PC-9 (cell line): ENCODE results near the gene PPHLN1. TPM values are rescaled to one million over a fixed set of nuclear protein-coding genes. Genes with fewer than 3 reads are reported as not detected.

Experiments used
- BruUV-seq: library from RNA; stranded (reverse); fragments of 400-500 nt; replicated peaks from 2 replicates; lab custom pipeline; 2021; lab: Mats Ljungman, UMichigan
- CTCF ChIA-PET: fragments of 300-600 bp; sonication (Branson Sonifier 250); formaldehyde crosslinking; loops from one replicate; lab custom pipeline; 2022; ENCODE audit warnings: antibody characterized with exemption; lab: Charles Lee
- POLR2A ChIA-PET: fragments of 300-600 bp; sonication (Branson Sonifier 250); formaldehyde crosslinking; loops from one replicate; lab custom pipeline; 2022; ENCODE audit warnings: antibody characterized with exemption; ENCODE audit not compliant: unreplicated experiment; lab: Charles Lee
- DNase-seq, 2 experiments: peaks; one replicate each; pipeline versions ENCODE4 v3.0.0 to v3.0.0-alpha.2; 2015 to 2022; ENCODE audit warnings: mixed read lengths in 1 of 2
- H2AFZ ChIP-seq: fragments of 200-600 bp; sonication (generic); 2 replicates; pipeline ENCODE4 v1.8.1; 2017; ENCODE audit warnings: antibody characterized with exemption
- H3F3A ChIP-seq: fragments of 200-600 bp; sonication (generic); 2 replicates; pipeline ENCODE4 v1.8.1; 2017; ENCODE audit warnings: antibody characterized with exemption, mild to moderate bottlenecking, low read depth; ENCODE audit not compliant: insufficient read depth
- H3K27ac ChIP-seq: fragments of 200-600 bp; sonication (generic); 2 replicates; pipeline ENCODE4 v1.6.1; 2016; ENCODE audit warnings: mixed run types
- H3K27me3 ChIP-seq: fragments of 200-600 bp; sonication (generic); 2 replicates; pipeline ENCODE4 v1.6.1; 2016; ENCODE audit warnings: low read depth, mixed run types; ENCODE audit not compliant: insufficient read depth
- H3K36me3 ChIP-seq: fragments of 200-600 bp; sonication (generic); 2 replicates; pipeline ENCODE4 v1.6.1; 2016; ENCODE audit warnings: low read depth, mixed run types
- H3K4me1 ChIP-seq: fragments of 200-600 bp; sonication (generic); replicated peaks from 2 replicates; pipeline ENCODE4 v1.6.1; 2016; ENCODE audit warnings: mixed run types; ENCODE audit not compliant: insufficient read depth
- H3K4me2 ChIP-seq: fragments of 200-600 bp; sonication (generic); 2 replicates; pipeline ENCODE4 v1.6.1; 2017; ENCODE audit warnings: mixed run types
- H3K4me3 ChIP-seq: fragments of 200-600 bp; sonication (generic); 2 replicates; pipeline ENCODE4 v1.6.1; 2016; ENCODE audit warnings: mixed run types
- H3K79me2 ChIP-seq: fragments of 200-600 bp; sonication (generic); 2 replicates; pipeline ENCODE4 v1.6.1; 2017; ENCODE audit warnings: low read depth, mixed run types
- H3K9me2 ChIP-seq: fragments of 200-600 bp; sonication (generic); 2 replicates; pipeline ENCODE4 v1.8.1; 2017; ENCODE audit warnings: mild to moderate bottlenecking; ENCODE audit not compliant: insufficient read depth
- H3K9me3 ChIP-seq: fragments of 200-600 bp; sonication (generic); 2 replicates; pipeline ENCODE4 v1.8.1; 2016; ENCODE audit warnings: low read depth; ENCODE audit not compliant: insufficient read depth
- H4K20me1 ChIP-seq: fragments of 200-600 bp; sonication (generic); 2 replicates; pipeline ENCODE4 v1.8.1; 2017; ENCODE audit not compliant: insufficient read depth
- CTCF ChIP-seq: fragments of 200-600 bp; sonication (generic); conservative IDR thresholded peaks from 2 replicates; pipeline ENCODE4 v1.6.1; 2017; ENCODE audit warnings: mixed run types, antibody characterized with exemption, mild to moderate bottlenecking, moderate library complexity
- EZH2 ChIP-seq: fragments of 200-600 bp; sonication (generic); IDR thresholded peaks from 2 replicates; pipeline ENCODE4 v1.8.0; 2017; ENCODE audit warnings: antibody characterized with exemption, low read depth
- intact Hi-C: fragments of 100-400 bp; cut with micrococcal nuclease; formaldehyde crosslinking; loops from one replicate; pipeline ENCODE4 v1.10.0; 2022; ENCODE audit not compliant: unreplicated experiment
- total RNA-seq: library from RNA; stranded (reverse); gene quantifications from 2 replicates; pipeline ENCODE4 v1.2.3, GENCODE V29; 2021

PPHLN1 gene
- total RNA-seq, 1 experiment from 2014 or later: 61.9 TPM

- Histone ChIP-seq H3K4me2 (no peak overlapping the region), H3K9me2 (no peaks in the 10 kb centered on the region), H4K20me1 (peaks cover 5% of the 10 kb centered on the region; the same call in 1 of the 2 replicates), H3K27me3 (no peaks in the 10 kb centered on the region), H3K4me1 (no peaks in the 10 kb centered on the region), H3K4me3 (no peak overlapping the region), H3K79me2 (no peaks in the 10 kb centered on the region), H3K27ac (no peak overlapping the region), H3F3A (no peaks in the 10 kb centered on the region), H2AFZ (no peak overlapping the region), H3K36me3 (peaks cover 5% of the 10 kb centered on the region; the same call in 1 of the 2 replicates), H3K9me3 (no peaks in the 10 kb centered on the region)
- BruUV-seq: no TSS peak
- intact Hi-C loops: no loop called here
- ChIA-PET POLR2A (no interaction called here), CTCF (no interaction called here)
- TF ChIP-seq CTCF (no peak), EZH2 (no peak)
- no peak for DNase-seq
Observed at GRCh38 chr12:42380733-42381132, 54.8 kb downstream of the PPHLN1 start.

GRCh38 chr12:42382013-42382696, 56.2 kb downstream of the PPHLN1 start:
- H3K9me3 ChIP-seq: no peaks in the 10 kb centered on the region
- intact Hi-C loops: no loop called here
- H2AFZ ChIP-seq: no peak overlapping the region
- ChIA-PET POLR2A (no interaction called here), CTCF (interaction anchor here (0.9 kb wide), 1 partner anchor 10 kb away, joined by 3 read pairs; no protein-coding TSS in a partner anchor)
- H3K79me2 ChIP-seq: no peaks in the 10 kb centered on the region
- H3K9me2 ChIP-seq: no peaks in the 10 kb centered on the region
- H3K27ac ChIP-seq: no peak overlapping the region
- DNase-seq: no peak
- no peak overlapping the region for H3K4me2 ChIP-seq
- H4K20me1 ChIP-seq: peaks cover 5% of the 10 kb centered on the region; the same call in 1 of the 2 replicates
- no peaks in the 10 kb centered on the region for H3K4me1 ChIP-seq
- no TSS peak for BruUV-seq
- H3F3A ChIP-seq: no peaks in the 10 kb centered on the region
- no peaks in the 10 kb centered on the region for H3K36me3 ChIP-seq
- no peaks in the 10 kb centered on the region for H3K27me3 ChIP-seq
- H3K4me3 ChIP-seq: no peak overlapping the region
- TF ChIP-seq EZH2 (no peak), CTCF (no peak)

- H2AFZ ChIP-seq: no peak overlapping the region
- BruUV-seq: no TSS peak
- H3K4me1 ChIP-seq: no peaks in the 10 kb centered on the region
- H3K9me2 ChIP-seq: no peaks in the 10 kb centered on the region
- no peak overlapping the region for H3K4me2 ChIP-seq
- H4K20me1 ChIP-seq: peaks cover 4% of the 10 kb centered on the region; the same call in 1 of the 2 replicates
- ChIA-PET CTCF (no interaction called here), POLR2A (no interaction called here)
- no peaks in the 10 kb centered on the region for H3F3A ChIP-seq
- H3K9me3 ChIP-seq: no peaks in the 10 kb centered on the region
- H3K36me3 ChIP-seq: no peaks in the 10 kb centered on the region
- no peak overlapping the region for H3K27ac ChIP-seq
- H3K27me3 ChIP-seq: no peaks in the 10 kb centered on the region
- H3K4me3 ChIP-seq: no peak overlapping the region
- H3K79me2 ChIP-seq: no peaks in the 10 kb centered on the region
- DNase-seq: no peak
- TF ChIP-seq EZH2 (no peak), CTCF (no peak)
- intact Hi-C loops: no loop called here
Observed at GRCh38 chr12:42385326-42385841, 59.4 kb downstream of the PPHLN1 start.
